CD4-positive, alpha-beta T cell treated with Interleukin-2 at 100 ng/mL for 4 hours (primary cell): ENCODE results near the gene TAC1.
"Not testable (repeated sequence)": the region's sequence is repeated elsewhere in the genome, so short reads cannot be mapped to it uniquely, and the experiment has no call there.

Experiments
- DNase-seq: peaks from one replicate; pipeline ENCODE4 v3.0.0-alpha.2; 2020; ENCODE audit warnings: low spot score

TAC1 gene

DNA sequence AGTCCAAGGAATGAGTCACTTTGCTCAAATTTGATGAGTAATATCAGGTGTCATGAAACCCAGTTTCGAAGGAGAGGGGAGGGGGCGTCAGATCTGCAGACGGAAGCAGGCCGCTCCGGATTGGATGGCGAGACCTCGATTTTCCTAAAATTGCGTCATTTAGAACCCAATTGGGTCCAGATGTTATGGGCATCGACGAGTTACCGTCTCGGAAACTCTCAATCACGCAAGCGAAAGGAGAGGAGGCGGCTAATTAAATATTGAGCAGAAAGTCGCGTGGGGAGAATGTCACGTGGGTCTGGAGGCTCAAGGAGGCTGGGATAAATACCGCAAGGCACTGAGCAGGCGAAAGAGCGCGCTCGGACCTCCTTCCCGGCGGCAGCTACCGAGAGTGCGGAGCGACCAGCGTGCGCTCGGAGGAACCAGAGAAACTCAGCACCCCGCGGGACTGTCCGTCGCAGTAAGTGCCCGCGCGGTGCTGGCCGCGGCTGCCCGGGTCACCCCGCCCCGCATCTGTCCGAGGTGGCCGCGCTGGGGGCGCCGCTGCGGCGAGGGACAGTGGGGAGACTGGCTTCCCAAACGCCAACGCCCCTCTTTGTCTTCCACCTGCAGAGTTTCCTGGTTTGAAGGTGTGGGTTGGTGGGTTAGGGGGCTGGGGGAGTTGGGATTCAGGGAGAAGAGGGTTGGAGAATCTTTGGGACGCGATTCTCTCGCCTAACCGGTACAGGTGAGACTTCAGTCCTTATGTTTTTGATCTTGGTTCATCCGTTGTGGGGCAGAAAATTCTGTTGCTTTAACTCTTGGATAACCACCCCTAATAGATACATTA lies at the start of gene TAC1:
Gene TAC1, plus strand, starts transcription at position 351 of the 829 bp plus-strand sequence. CDS start 527 bp downstream, outside the sequence.
- no peak for DNase-seq

- DNase-seq: no peak
These were observed 45.9 kb upstream of the TAC1 start for GRCh38 chr7:97685952-97686351.

DNA sequence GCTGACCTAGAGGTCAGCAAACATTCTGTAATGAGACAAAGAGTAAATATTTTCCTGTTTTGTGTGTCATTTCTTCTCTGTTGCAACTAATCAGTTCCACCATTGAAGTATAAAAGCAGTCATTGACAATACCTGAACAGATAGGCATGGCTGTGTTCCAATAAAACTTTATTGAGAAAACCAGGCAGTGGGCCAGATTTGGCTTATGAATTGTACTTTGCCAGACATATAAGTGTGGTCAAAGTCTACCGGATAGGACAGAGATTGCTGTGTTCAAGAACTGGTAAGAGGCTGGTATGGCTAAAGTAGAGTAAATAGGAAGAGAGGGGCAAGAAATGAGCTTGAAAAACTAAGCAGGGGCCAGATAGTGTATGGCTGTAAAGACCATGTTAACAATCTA lies 38.3 kb upstream of the TAC1 start:
- DNase-seq: no peak

DNA sequence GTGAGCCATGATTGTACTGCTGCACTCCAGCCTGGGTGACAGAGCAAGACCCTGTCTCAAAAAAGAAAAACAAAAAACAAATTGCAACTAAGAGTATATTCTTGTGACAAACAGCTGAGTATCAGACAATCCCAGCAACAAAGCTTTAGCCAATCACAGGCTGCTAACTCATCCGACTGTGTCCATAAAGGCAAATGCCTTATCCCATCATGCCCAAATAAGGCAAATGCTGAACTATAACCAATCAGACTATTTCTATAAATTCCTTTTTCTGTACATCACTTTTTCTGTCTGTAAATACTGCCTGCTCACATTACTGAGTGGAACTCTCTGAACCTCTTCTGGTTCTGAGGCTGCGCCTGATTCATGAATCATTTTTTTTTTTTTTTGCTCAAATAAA lies 37.5 kb upstream of the TAC1 start:
- DNase-seq: no peak

DNA sequence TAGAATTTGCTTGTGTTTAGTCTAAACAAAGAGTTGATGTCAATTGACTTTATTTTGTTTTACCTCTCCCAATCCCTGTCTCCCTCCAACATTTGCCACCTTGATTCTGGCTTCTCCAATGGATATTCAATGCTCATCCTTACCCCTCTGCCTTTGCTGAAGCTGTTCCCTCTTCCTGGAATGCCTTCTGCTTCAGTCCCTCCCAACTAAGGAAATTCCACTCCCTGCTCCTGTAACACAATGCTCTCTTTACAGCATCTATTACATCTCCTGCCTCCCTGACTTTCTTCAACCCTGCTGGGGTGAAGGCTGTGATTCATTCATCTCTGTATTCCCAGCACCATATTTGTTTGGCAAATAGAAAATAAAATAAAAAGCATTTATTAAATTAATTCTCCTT lies 34.5 kb upstream of the TAC1 start:
- DNase-seq: no peak

DNA sequence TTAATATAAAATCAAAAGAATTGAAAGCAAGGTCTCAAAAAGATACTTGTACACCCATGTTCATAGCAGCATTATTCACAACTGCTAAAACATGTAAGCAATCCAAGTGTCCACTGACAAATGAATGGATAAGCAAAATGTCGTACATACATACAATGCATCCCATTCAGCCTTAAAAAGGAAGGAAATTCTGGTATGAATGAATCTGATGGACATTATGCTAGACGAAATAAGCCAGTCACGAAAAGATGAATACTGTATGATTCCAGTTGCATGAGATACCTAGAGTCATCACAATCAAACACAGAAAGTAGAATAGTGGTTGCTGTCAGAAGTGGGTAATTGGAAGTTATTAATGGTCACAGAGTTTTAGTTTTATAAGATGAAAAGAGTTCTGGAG lies 9.5 kb upstream of the TAC1 start:
- no peak for DNase-seq

DNA sequence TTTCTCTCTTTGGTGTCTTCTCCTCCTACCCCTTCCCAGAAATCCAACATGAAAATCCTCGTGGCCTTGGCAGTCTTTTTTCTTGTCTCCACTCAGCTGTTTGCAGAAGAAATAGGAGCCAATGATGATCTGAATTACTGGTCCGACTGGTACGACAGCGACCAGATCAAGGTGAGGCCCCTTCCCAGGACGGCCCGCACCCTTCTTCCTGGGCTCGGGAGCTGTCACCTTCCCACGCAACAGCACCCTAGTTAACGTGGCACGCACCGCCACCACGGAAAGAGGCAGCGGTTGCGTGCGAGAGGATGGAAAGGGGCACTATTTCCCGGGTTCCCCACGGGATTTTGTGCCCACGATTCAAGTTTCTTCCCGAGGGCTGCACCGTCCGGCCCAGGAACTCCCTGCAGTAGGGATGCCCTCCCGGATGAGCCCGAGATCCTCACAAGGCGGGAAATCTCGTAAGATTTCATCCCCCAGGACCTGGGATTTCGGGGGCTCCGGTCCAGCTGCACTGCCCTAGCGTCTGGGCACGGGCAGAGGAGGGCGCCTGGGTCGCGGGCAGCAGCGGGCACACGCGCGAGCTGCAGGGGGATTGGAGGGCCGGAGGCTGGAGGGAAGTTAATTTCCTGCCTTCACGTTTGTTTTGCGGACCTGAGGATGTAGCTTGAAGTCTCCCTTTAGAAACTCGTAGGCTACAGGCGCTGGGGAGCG lies 834 bp downstream of the TAC1 start:
- DNase-seq: no peak

GRCh38 chr7:97733276-97734161 lies 1.6 kb downstream of the TAC1 start:
- no peak for DNase-seq

- no peak for DNase-seq
These were observed 2.4 kb downstream of the TAC1 start for GRCh38 chr7:97734255-97734654.

GRCh38 chr7:97735075-97735474 lies 3.2 kb downstream of the TAC1 start:
- no peak for DNase-seq

DNA sequence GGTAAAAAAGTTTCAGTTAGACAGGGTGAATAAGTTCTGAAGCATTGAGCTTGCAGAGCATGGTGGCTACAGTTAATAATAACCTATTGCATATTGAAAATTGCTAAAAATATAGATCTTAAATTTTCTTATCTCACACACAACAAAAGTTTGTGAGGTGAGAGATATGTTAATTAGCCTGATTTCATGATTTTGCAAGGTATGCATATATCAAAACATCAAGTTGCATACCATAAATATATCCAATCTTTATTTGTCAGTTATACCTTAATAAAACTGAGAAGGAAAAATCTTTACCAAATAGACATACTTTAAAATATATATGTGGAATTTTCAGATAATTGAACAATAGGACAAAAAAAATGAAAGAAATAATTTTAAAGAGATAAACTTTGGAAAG lies 16.6 kb downstream of the TAC1 start:
- DNase-seq: no peak

DNA sequence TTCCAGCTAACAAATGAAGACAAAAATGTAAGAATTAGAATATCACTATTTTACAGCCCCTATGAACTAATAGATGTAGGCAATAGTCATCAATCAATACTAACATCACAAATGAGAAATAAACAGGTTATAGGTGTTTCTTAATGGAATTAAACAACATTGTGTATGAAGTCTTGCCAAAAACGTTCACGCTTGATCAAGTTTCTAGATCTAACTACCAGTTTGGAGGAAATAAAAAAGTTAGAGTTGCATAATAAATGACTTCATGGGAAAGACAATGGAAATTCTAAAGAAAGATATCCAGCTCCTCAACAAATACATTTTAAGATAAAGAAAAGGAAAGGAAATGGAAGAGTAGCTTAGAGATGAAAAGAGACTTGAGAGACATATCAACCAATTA lies 19.7 kb downstream of the TAC1 start:
- no peak for DNase-seq

GRCh38 chr7:97752215-97752614 lies 20.3 kb downstream of the TAC1 start:
- no peak for DNase-seq

GRCh38 chr7:97757824-97758223 lies 25.9 kb downstream of the TAC1 start:
- DNase-seq: no peak

GRCh38 chr7:97770850-97771249 lies 39.0 kb downstream of the TAC1 start:
- no peak for DNase-seq

DNA sequence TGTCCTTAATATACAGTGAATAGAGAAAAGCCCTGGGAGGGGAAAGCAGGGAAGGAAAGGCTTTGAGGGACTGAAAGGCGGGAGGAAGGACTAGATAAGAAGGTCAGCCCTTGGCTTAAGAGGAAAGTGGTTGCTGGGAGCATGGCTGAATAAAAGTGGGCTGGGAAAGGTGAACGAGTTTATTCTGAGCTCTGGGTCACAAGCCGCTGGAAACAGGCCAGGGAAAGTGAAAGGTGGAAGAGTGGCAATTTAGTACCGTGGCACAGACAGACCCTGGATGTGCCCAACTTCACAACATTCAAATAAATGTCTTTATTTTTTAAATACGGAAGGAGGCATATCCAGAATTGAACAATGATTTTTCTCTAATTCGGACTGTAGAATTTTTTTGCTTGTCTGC lies 39.7 kb downstream of the TAC1 start:
- no peak for DNase-seq

DNA sequence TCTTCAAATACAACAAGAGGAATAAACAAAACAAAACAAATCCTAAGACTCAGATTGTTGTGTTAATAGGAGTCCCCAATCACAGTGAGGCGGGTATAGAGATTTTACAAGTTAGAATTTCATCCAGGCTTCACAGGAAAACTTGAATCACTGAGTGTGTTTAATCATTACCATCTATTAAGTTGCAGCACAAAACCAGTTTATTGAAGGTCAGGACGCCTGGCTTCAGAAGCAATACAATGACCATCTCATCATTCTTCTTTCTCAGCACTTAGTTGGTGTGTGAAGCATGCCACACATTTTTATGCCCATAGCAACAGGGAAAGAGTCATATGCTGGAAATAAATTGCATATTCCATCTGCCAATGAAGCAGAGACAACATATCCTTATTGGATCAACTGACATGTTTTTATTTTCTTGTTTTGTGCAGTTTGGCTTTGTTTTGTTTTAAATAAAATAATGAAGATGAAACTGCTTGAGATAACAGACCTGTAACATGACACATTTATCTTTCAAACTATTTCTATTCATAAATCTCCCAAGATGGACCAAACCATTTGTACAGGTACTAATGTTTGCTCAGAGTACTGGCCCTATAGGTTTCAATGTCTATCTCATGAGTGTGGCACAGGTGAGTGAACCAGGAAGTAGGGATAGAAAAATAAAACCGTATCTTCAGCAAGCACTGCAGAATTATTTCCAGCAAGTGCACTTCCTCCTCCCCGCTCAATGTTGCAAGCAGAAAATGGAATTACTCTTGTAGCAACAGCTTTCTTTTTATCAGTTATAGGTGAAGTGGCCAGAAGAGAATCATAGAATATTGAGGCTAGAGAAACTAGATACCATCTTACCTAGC lies 40.4 kb downstream of the TAC1 start:
- no peak for DNase-seq

- DNase-seq: not testable (repeated sequence)
These were observed 54.5 kb downstream of the TAC1 start for GRCh38 chr7:97786398-97786797.
